H1 (cell line): ENCODE results near the gene CTF1. TPM values are rescaled to one million over a fixed set of nuclear protein-coding genes. Genes with fewer than 3 reads are reported as not detected.

Experiments
- CTCF ChIA-PET: fragments of 300-600 bp; sonication (Branson Sonifier 250); formaldehyde crosslinking; loops from one replicate; lab custom pipeline; 2021; ENCODE audit not compliant: partially characterized antibody; lab: Charles Lee
- POLR2A ChIA-PET: fragments of 300-600 bp; sonication (Branson Sonifier 250); formaldehyde crosslinking; loops from one replicate; lab custom pipeline; 2021; ENCODE audit warnings: inconsistent platforms; ENCODE audit not compliant: partially characterized antibody; lab: Charles Lee
- DNase-seq, 2 experiments: peaks; one replicate each; pipeline versions ENCODE4 v3.0.0 to v3.0.0-alpha.2; 2010 to 2022; ENCODE audit warnings: low spot score in 2 of 2, low read depth in 1 of 2, mixed read lengths in 1 of 2
- FAIRE-seq: peaks from 2 replicates; lab custom pipeline; 2011; peaks lifted over from hg19 to GRCh38; lab: Jason Lieb, UNC
- H2AFZ ChIP-seq: 2 replicates; pipeline ENCODE4 v1.8.1; 2012; ENCODE audit warnings: low read length, inconsistent platforms
- H2AK5ac ChIP-seq: 2 replicates; pipeline ENCODE4 v1.6.1; 2013; ENCODE audit warnings: low read depth, low read length
- H2BK120ac ChIP-seq: replicated peaks from 2 replicates; pipeline ENCODE3; 2013; ENCODE audit warnings: low read depth, low read length, inconsistent platforms
- H2BK12ac ChIP-seq: 2 replicates; pipeline ENCODE4 v1.6.1; 2013; ENCODE audit warnings: low read depth, low read length
- H2BK15ac ChIP-seq: 2 replicates; pipeline ENCODE4 v1.6.1; 2013; ENCODE audit warnings: low read length
- H2BK20ac ChIP-seq: 2 replicates; pipeline ENCODE4 v1.6.1; 2013; ENCODE audit warnings: low read length
- H2BK5ac ChIP-seq: 2 replicates; pipeline ENCODE4 v1.6.1; 2013; ENCODE audit warnings: low read depth, low read length
- H3K14ac ChIP-seq: 2 replicates; pipeline ENCODE4 v1.6.1; 2013; ENCODE audit warnings: inconsistent platforms; ENCODE audit not compliant: insufficient read length
- H3K18ac ChIP-seq: 2 replicates; pipeline ENCODE4 v1.6.1; 2013; ENCODE audit warnings: low read length; ENCODE audit errors: extremely low read depth
- H3K23ac ChIP-seq: 2 replicates; pipeline ENCODE4 v1.6.1; 2013; ENCODE audit warnings: inconsistent platforms; ENCODE audit not compliant: insufficient read length
- H3K23me2 ChIP-seq: 2 replicates; pipeline ENCODE4 v1.6.1; 2013; ENCODE audit warnings: low read depth, low read length
- H3K27ac ChIP-seq: 2 replicates; pipeline ENCODE4 v1.6.1; 2011; ENCODE audit warnings: low read depth, low read length, inconsistent platforms
- H3K27me3 ChIP-seq, 4 experiments: replicated peaks in 1 of 4; 1 replicate in 1 of 4; 2 replicates in 3 of 4; pipeline versions ENCODE4 v1.6.1 to v1.8.1; 2011 to 2013; ENCODE audit warnings: low read length in 3 of 4, mild to moderate bottlenecking in 3 of 4, inconsistent platforms in 2 of 4, mixed read lengths in 2 of 4, moderate library complexity in 1 of 4; ENCODE audit not compliant: control insufficient read depth in 3 of 4, insufficient read depth in 3 of 4; ENCODE audit errors: extremely low read depth in 1 of 4
- H3K36me3 ChIP-seq, 4 experiments: 2 replicates each; pipeline versions ENCODE4 v1.6.1 to v1.8.1; 2011 to 2013; ENCODE audit warnings: mild to moderate bottlenecking in 4 of 4, low read length in 3 of 4, moderate library complexity in 2 of 4, control low read depth in 1 of 4, inconsistent platforms in 1 of 4; ENCODE audit not compliant: insufficient read depth in 4 of 4, control insufficient read depth in 2 of 4
- H3K4ac ChIP-seq: replicated peaks from 2 replicates; pipeline ENCODE3; 2013; ENCODE audit warnings: low read length, low read depth, mixed read lengths, inconsistent platforms; ENCODE audit not compliant: insufficient read length
- H3K4me1 ChIP-seq, 4 experiments: replicated peaks in 1 of 4; 1 replicate in 1 of 4; 2 replicates in 3 of 4; pipeline versions ENCODE4 v1.6.1 to v1.8.1; 2011 to 2013; ENCODE audit warnings: low read length in 3 of 4, inconsistent platforms in 2 of 4, mixed read lengths in 1 of 4; ENCODE audit not compliant: insufficient read depth in 4 of 4, control insufficient read depth in 3 of 4
- H3K4me2 ChIP-seq, 2 experiments: 2 replicates each; pipeline versions ENCODE4 v1.6.1 to v1.8.1; 2011 to 2013; ENCODE audit warnings: low read depth in 2 of 2, low read length in 2 of 2, control low read depth in 1 of 2, inconsistent platforms in 1 of 2, mild to moderate bottlenecking in 1 of 2; ENCODE audit not compliant: insufficient read depth in 1 of 2
- H3K4me3 ChIP-seq, 4 experiments: fragments of 200-600, 300-600 bp in 1 of 4; sonication (generic), shearing (Covaris generic), sonication (Bioruptor Twin) in 1 of 4; 2 replicates each; pipeline versions ENCODE4 v1.5.1 to v1.8.1; 2011 to 2016; ENCODE audit warnings: low read length in 4 of 4, low read depth in 3 of 4, control low read depth in 2 of 4, inconsistent platforms in 2 of 4, mild to moderate bottlenecking in 2 of 4, mixed read lengths in 1 of 4, moderate library complexity in 1 of 4; ENCODE audit not compliant: insufficient read depth in 2 of 4; ENCODE audit errors: extremely low read depth in 1 of 4
- H3K56ac ChIP-seq: replicated peaks from 2 replicates; pipeline ENCODE3; 2013; ENCODE audit warnings: low read depth, mild to moderate bottlenecking, mixed read lengths, low read length, inconsistent platforms; ENCODE audit not compliant: insufficient read length
- H3K79me1 ChIP-seq: 2 replicates; pipeline ENCODE4 v1.6.1; 2013; ENCODE audit warnings: low read depth, low read length, control low read depth
- H3K79me2 ChIP-seq, 2 experiments: 2 replicates each; pipeline versions ENCODE4 v1.6.1 to v1.8.1; 2012 to 2013; ENCODE audit warnings: low read length in 2 of 2, mild to moderate bottlenecking in 2 of 2, inconsistent platforms in 1 of 2; ENCODE audit not compliant: insufficient read depth in 2 of 2, control insufficient read depth in 1 of 2
- H3K9ac ChIP-seq, 4 experiments: replicated peaks in 1 of 4; 1 replicate in 1 of 4; 2 replicates in 3 of 4; pipeline versions ENCODE4 v1.6.1 to v1.8.1; 2011 to 2013; ENCODE audit warnings: low read depth in 3 of 4, low read length in 3 of 4, control low read depth in 2 of 4, mild to moderate bottlenecking in 2 of 4, moderate library complexity in 2 of 4, inconsistent platforms in 1 of 4; ENCODE audit errors: extremely low read depth in 1 of 4
- H3K9me3 ChIP-seq, 2 experiments: 2 replicates each; pipeline versions ENCODE4 v1.6.1 to v1.8.1; 2012 to 2013; ENCODE audit warnings: mild to moderate bottlenecking in 2 of 2, moderate library complexity in 2 of 2, control low read depth in 1 of 2, inconsistent platforms in 1 of 2, low read depth in 1 of 2, low read length in 1 of 2, mixed read lengths in 1 of 2; ENCODE audit not compliant: insufficient read depth in 2 of 2
- H4K20me1 ChIP-seq, 2 experiments: replicated peaks in 1 of 2; 2 replicates each; pipeline versions ENCODE3 to v1.8.1; 2011 to 2013; ENCODE audit warnings: inconsistent platforms in 2 of 2, low read length in 2 of 2, mild to moderate bottlenecking in 1 of 2; ENCODE audit not compliant: insufficient read depth in 2 of 2, control insufficient read depth in 1 of 2
- H4K5ac ChIP-seq: 2 replicates; pipeline ENCODE4 v1.6.1; 2013; ENCODE audit warnings: low read length, low read depth, mixed read lengths, inconsistent platforms; ENCODE audit not compliant: insufficient read length
- H4K8ac ChIP-seq: 2 replicates; pipeline ENCODE4 v1.8.0; 2013; ENCODE audit warnings: mild to moderate bottlenecking, moderate library complexity, low read length, inconsistent platforms; ENCODE audit not compliant: insufficient read depth; ENCODE audit errors: extremely low read depth
- H4K91ac ChIP-seq: replicated peaks from 2 replicates; pipeline ENCODE3; 2013; ENCODE audit warnings: low read length, mixed read lengths, inconsistent platforms; ENCODE audit not compliant: insufficient read length
- BCL11A ChIP-seq, 2 experiments: IDR thresholded peaks; one replicate each; pipeline ENCODE4 v1.6.1; 2011; ENCODE audit warnings: low read depth in 2 of 2, low read length in 2 of 2, mild to moderate bottlenecking in 2 of 2
- JUN ChIP-seq: IDR thresholded peaks from 2 replicates; pipeline ENCODE4 v1.6.1; 2011; ENCODE audit warnings: low read depth, mild to moderate bottlenecking, improper control_type of control experiment, low read length
- KDM5A ChIP-seq: fragments of 200-600 bp; IDR thresholded peaks from 2 replicates; pipeline ENCODE4 v1.7.1; 2012; ENCODE audit warnings: mild to moderate bottlenecking, low read length, inconsistent platforms, mixed read lengths
- POLR2A ChIP-seq, 2 experiments: IDR thresholded peaks; 1 replicate in 1 of 2; 2 replicates in 1 of 2; pipeline ENCODE4 v1.6.1; 2011; ENCODE audit warnings: low read depth in 2 of 2, low read length in 2 of 2, mild to moderate bottlenecking in 2 of 2; ENCODE audit errors: control extremely low read depth in 1 of 2
- SP1 ChIP-seq: IDR thresholded peaks from 2 replicates; pipeline ENCODE4 v1.6.1; 2011; ENCODE audit warnings: low read depth, low read length
- SUZ12 ChIP-seq: fragments of 200-600 bp; sonication (generic); IDR thresholded peaks from 2 replicates; pipeline ENCODE4 v1.6.1; 2012; ENCODE audit warnings: mild to moderate bottlenecking, inconsistent platforms, low read length, moderate library complexity, mixed read lengths
- USF2 ChIP-seq: IDR thresholded peaks from 2 replicates; pipeline ENCODE4 v1.6.1; 2011; ENCODE audit warnings: low read length, improper control_type of control experiment
- ZNF274 ChIP-seq: IDR thresholded peaks from 2 replicates; pipeline ENCODE4 v1.7.0; 2012; ENCODE audit warnings: low read length, borderline replicate concordance; ENCODE audit errors: extremely low read depth
- WGBS, 2 experiments: shearing (Covaris generic) in 1 of 2; methylation state at CpG; one replicate each; pipeline versions ENCODE4 v1.1.6 to v1.1.7; 2013 to 2015; ENCODE audit warnings: low lambda C conversion rate in 2 of 2, mixed read lengths in 2 of 2, inconsistent platforms in 1 of 2, low coverage in 1 of 2, missing lambda C conversion rate in 1 of 2; ENCODE audit not compliant: insufficient replicate concordance in 2 of 2, insufficient coverage in 1 of 2, insufficient read length in 1 of 2; ENCODE audit errors: extremely low coverage in 1 of 2, missing lambda C conversion rate in 1 of 2; 5-methylcytosine and 5-hydroxymethylcytosine counted together
- polyA plus RNA-seq, 7 experiments: library from polyadenylated mRNA; depleted of rRNA in 3 of 7; stranded (reverse) in 5 of 7; unstranded in 2 of 7; fragments of >200 nt in 5 of 7; fragments of 200-250 nt in 2 of 7; gene quantifications; 1 replicate in 5 of 7; 2 replicates in 1 of 7; 4 replicates in 1 of 7; pipeline versions ENCODE4 v1.2.1 to v1.2.3, GENCODE V29; 2011 to 2013; ENCODE audit warnings: missing spikeins in 2 of 7, mixed read lengths in 2 of 7
- total RNA-seq: library from RNA; stranded (reverse); fragmentation: NEBNext Ultra II Directional; extraction: Animal tissue kit (Norgen Biotek cat#: 25700); gene quantifications from 2 replicates; pipeline ENCODE4 v1.2.1, GENCODE V29; 2021

CTF1 gene
- total and polyA plus RNA-seq, 2 of the 8 experiments (the other 6 are each of a cell fraction or from before 2014, with no cell fraction given): 0.97 to 3.4 TPM

GRCh38 chr16:30884760-30885159 lies 11.7 kb upstream of the CTF1 start:
- Histone ChIP-seq H4K5ac (no peak overlapping the region), H3K18ac (no peak overlapping the region), H3K9ac (no peak overlapping the region), H2BK12ac (no peak overlapping the region), H2AK5ac (no peak overlapping the region), H3K14ac (no peak overlapping the region), H2BK15ac (no peak overlapping the region), H3K36me3 (peaks cover 0 to 5% (median 0%) of the 10 kb centered on the region in 4 experiments; a peak in 3 of 8 replicates), H3K27ac (no peak overlapping the region), H3K23ac (no peak overlapping the region), H3K4me2 (no peak overlapping the region), H3K56ac (no peak overlapping the region), H3K9me3 (no peaks in the 10 kb centered on the region), H3K4me1 (no peaks in the 10 kb centered on the region), H2BK5ac (no peak overlapping the region), H3K23me2 (no peaks in the 10 kb centered on the region), H4K20me1 (peaks cover 5 to 6% of the 10 kb centered on the region in 2 experiments), H2BK120ac (no peak overlapping the region), H4K91ac (no peak overlapping the region), H3K4ac (no peak overlapping the region), H4K8ac (no peak overlapping the region), H3K79me2 (no peaks in the 10 kb centered on the region), H3K79me1 (peaks cover 4% of the 10 kb centered on the region; the same call in 1 of the 2 replicates), H3K4me3 (no peak overlapping the region), H2BK20ac (no peak overlapping the region)
- no peak for FAIRE-seq
- POLR2A ChIA-PET: interaction anchor here (0.9 to 4.3 kb wide), 4 partner anchors 8 to 137 kb away, joined by 4 to 40 read pairs (median 4); partner anchors contain the start of gene PHKG2
- 89% methylated on average over 3 of the region's 3 CpGs; no CpG with 5 or more reads in 1 of the 2 experiments for WGBS, 2 experiments
- CTCF ChIA-PET: no interaction called here
- DNase-seq: no peak
- TF ChIP-seq SP1 (no peak), POLR2A (IDR thresholded peaks at IDR 0.05; ENCODE audit: control extremely low read depth in 1 of 2, low read depth in 2 of 2, low read length in 2 of 2) (no peak), USF2 (no peak), ZNF274 (no peak), JUN (no peak), KDM5A (no peak), SUZ12 (no peak), BCL11A (IDR thresholded peaks at IDR 0.05; ENCODE audit: low read depth in 2 of 2, low read length in 2 of 2) (no peak)
- TF ChIP-seq, all 59 proteins: peak for 0
- Histone ChIP-seq H3K27me3 (no peaks in the 10 kb centered on the region), H2AFZ (no peak overlapping the region)
